C4-2B (cell line): Measurements from ENCODE around the gene SLC25A12.

Source experiments
- CTCF ChIP-seq: fragments of 450-650 bp; conservative IDR thresholded peaks from 2 replicates; pipeline ENCODE4 v1.5.1; 2017; ENCODE audit warnings: mild to moderate bottlenecking
- ZFX ChIP-seq: fragments of 450-650 bp; IDR thresholded peaks from 2 replicates; pipeline ENCODE4 v1.6.1; 2017

- TF ChIP-seq CTCF (no peak), ZFX (no peak)
Measured at GRCh38 chr2:171837736-171838135, 56.3 kb downstream of the SLC25A12 start.
